Measurements from ENCODE around the gene GOLPH3. TPM values are rescaled to one million over a fixed set of nuclear protein-coding genes. Genes with fewer than 3 reads are reported as not detected.
A peak's percentile ranks its signal among the peaks of the same experiment; 100 is the strongest.

The GOLPH3 gene
- polyA plus RNA-seq, 1 donor from 2014 or later = 75.8 TPM

- no peaks in the 10 kb centered on the region for H3K36me3 ChIP-seq (ENCODE audit: insufficient read depth, low read length)
- no peaks in the 10 kb centered on the region for H3K9me2 ChIP-seq (ENCODE audit: insufficient read depth, low read length)
- no peak overlapping the region for H3K27ac ChIP-seq (ENCODE audit: low read length)
- H3K9ac ChIP-seq (ENCODE audit: low read length) = no peak overlapping the region
- no peaks in the 10 kb centered on the region for H4K20me1 ChIP-seq (ENCODE audit: insufficient read depth)
- H3K4me3 ChIP-seq (ENCODE audit: low read length) = no peak overlapping the region
- no peaks in the 10 kb centered on the region for H3K27me3 ChIP-seq (ENCODE audit: insufficient read depth, low read depth, low read length)
- H3F3A ChIP-seq (ENCODE audit: insufficient read depth, low read length, poor library complexity, severe bottlenecking) = no peaks in the 10 kb centered on the region
- H2AFZ ChIP-seq (ENCODE audit: low read depth, low read length) = no peak overlapping the region
- H3K4me2 ChIP-seq (ENCODE audit: low read length) = no peak overlapping the region
- H3K9me3 ChIP-seq (ENCODE audit: low read length) = no peaks in the 10 kb centered on the region
- no peaks in the 10 kb centered on the region for H3K79me2 ChIP-seq (replicated peaks; ENCODE audit: insufficient read depth, low read length)
- TF ChIP-seq SMC3 (conservative IDR thresholded peaks at IDR 0.05; ENCODE audit: poor library complexity) (peak; percentile 85), TAF1 (IDR thresholded peaks at IDR 0.05; ENCODE audit: low read depth) (no peak), RAD21 (conservative IDR thresholded peaks at IDR 0.05) (peak; percentile 82)
- TF ChIP-seq, protein P1, sequence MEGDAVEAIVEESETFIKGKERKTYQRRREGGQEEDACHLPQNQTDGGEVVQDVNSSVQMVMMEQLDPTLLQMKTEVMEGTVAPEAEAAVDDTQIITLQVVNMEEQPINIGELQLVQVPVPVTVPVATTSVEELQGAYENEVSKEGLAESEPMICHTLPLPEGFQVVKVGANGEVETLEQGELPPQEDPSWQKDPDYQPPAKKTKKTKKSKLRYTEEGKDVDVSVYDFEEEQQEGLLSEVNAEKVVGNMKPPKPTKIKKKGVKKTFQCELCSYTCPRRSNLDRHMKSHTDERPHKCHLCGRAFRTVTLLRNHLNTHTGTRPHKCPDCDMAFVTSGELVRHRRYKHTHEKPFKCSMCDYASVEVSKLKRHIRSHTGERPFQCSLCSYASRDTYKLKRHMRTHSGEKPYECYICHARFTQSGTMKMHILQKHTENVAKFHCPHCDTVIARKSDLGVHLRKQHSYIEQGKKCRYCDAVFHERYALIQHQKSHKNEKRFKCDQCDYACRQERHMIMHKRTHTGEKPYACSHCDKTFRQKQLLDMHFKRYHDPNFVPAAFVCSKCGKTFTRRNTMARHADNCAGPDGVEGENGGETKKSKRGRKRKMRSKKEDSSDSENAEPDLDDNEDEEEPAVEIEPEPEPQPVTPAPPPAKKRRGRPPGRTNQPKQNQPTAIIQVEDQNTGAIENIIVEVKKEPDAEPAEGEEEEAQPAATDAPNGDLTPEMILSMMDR (IDR thresholded peaks at IDR 0.05; ENCODE audit: poor library complexity, severe bottlenecking) = peak; percentile 81
Observed at GRCh38 chr5:32092938-32093812, 80.9 kb downstream of the GOLPH3 start.

DNA sequence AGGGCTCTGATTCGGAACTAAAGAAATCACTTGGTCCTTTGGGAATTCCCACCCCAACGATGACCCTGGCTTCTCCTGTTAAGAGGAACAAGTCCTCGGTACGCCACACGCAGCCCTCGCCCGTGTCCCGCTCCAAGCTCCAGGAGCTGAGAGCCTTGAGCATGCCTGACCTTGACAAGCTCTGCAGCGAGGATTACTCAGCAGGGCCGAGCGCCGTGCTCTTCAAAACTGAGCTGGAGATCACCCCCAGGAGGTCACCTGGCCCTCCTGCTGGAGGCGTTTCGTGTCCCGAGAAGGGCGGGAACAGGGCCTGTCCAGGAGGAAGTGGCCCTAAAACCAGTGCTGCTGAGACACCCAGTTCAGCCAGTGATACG is 83.4 kb downstream of the GOLPH3 start:
- no peaks in the 10 kb centered on the region for H3K79me2 ChIP-seq (replicated peaks; ENCODE audit: insufficient read depth, low read length)
- H4K20me1 ChIP-seq (ENCODE audit: insufficient read depth) = no peaks in the 10 kb centered on the region
- H3K9ac ChIP-seq (ENCODE audit: low read length) = no peak overlapping the region
- no peak overlapping the region for H3K4me3 ChIP-seq (ENCODE audit: low read length)
- H3K27me3 ChIP-seq (ENCODE audit: insufficient read depth, low read depth, low read length) = no peaks in the 10 kb centered on the region
- no peak overlapping the region for H2AFZ ChIP-seq (ENCODE audit: low read depth, low read length)
- no peaks in the 10 kb centered on the region for H3K36me3 ChIP-seq (ENCODE audit: insufficient read depth, low read length)
- no peaks in the 10 kb centered on the region for H3K9me3 ChIP-seq (ENCODE audit: low read length)
- H3F3A ChIP-seq (ENCODE audit: insufficient read depth, low read length, poor library complexity, severe bottlenecking) = no peaks in the 10 kb centered on the region
- no peak overlapping the region for H3K4me2 ChIP-seq (ENCODE audit: low read length)
- no peaks in the 10 kb centered on the region for H3K9me2 ChIP-seq (ENCODE audit: insufficient read depth, low read length)
- TF ChIP-seq TAF1 (IDR thresholded peaks at IDR 0.05; ENCODE audit: low read depth) (no peak), RAD21 (conservative IDR thresholded peaks at IDR 0.05) (no peak), SMC3 (conservative IDR thresholded peaks at IDR 0.05; ENCODE audit: poor library complexity) (no peak), EP300 (conservative IDR thresholded peaks at IDR 0.05; ENCODE audit: poor library complexity, severe bottlenecking) (no peak), MXI1 (conservative IDR thresholded peaks at IDR 0.05; ENCODE audit: poor library complexity, severe bottlenecking) (no peak), EZH2 (IDR thresholded peaks at IDR 0.05; ENCODE audit: borderline replicate concordance, insufficient read depth, low read length, poor library complexity, severe bottlenecking) (no peak), POLR2AphosphoS5 (IDR thresholded peaks at IDR 0.05) (no peak)
- TF ChIP-seq, protein P1 (IDR thresholded peaks at IDR 0.05; ENCODE audit: poor library complexity, severe bottlenecking) = no peak
- TF ChIP-seq, protein P2, sequence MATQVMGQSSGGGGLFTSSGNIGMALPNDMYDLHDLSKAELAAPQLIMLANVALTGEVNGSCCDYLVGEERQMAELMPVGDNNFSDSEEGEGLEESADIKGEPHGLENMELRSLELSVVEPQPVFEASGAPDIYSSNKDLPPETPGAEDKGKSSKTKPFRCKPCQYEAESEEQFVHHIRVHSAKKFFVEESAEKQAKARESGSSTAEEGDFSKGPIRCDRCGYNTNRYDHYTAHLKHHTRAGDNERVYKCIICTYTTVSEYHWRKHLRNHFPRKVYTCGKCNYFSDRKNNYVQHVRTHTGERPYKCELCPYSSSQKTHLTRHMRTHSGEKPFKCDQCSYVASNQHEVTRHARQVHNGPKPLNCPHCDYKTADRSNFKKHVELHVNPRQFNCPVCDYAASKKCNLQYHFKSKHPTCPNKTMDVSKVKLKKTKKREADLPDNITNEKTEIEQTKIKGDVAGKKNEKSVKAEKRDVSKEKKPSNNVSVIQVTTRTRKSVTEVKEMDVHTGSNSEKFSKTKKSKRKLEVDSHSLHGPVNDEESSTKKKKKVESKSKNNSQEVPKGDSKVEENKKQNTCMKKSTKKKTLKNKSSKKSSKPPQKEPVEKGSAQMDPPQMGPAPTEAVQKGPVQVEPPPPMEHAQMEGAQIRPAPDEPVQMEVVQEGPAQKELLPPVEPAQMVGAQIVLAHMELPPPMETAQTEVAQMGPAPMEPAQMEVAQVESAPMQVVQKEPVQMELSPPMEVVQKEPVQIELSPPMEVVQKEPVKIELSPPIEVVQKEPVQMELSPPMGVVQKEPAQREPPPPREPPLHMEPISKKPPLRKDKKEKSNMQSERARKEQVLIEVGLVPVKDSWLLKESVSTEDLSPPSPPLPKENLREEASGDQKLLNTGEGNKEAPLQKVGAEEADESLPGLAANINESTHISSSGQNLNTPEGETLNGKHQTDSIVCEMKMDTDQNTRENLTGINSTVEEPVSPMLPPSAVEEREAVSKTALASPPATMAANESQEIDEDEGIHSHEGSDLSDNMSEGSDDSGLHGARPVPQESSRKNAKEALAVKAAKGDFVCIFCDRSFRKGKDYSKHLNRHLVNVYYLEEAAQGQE (IDR thresholded peaks at IDR 0.05; ENCODE audit: borderline replicate concordance) = no peak
- no peak overlapping the region for H3K27ac ChIP-seq (ENCODE audit: low read length)

Data from neural cell (in vitro differentiated cells).